ENCODE results near the gene AP3S2. TPM values are rescaled to one million over a fixed set of nuclear protein-coding genes. Genes with fewer than 3 reads are reported as not detected.

AP3S2 gene
- total and polyA plus RNA-seq, 12 donors, result 10.8 to 110 (median 60.8) TPM

- TF ChIP-seq CTCF (IDR thresholded peaks at IDR 0.05), result no peak
- TF ChIP-seq POLR2A (IDR thresholded peaks at IDR 0.05), result no peak
- no peaks in the 10 kb centered on the region for H3K27me3 ChIP-seq
- no peak overlapping the region for H3K27ac ChIP-seq
- peaks cover 0 to 31% of the 10 kb centered on the region in 2 donors for H3K36me3 ChIP-seq (replicated peaks in 1 of 2)
- H3K9me3 ChIP-seq (replicated peaks in 1 of 3), result no peaks in the 10 kb centered on the region
- no peak overlapping the region for H3K4me3 ChIP-seq
- 96 to 100% (median 98%) methylated on average over 4 to 7 of the region's 7 CpGs for WGBS, 4 donors
- H3K4me1 ChIP-seq (replicated peaks in 1 of 2), result peaks cover 0 to 29% of the 10 kb centered on the region in 2 donors
- intact Hi-C loops (cut with DNase I), result no loop called here
- peak in 1 of 7 donors; percentile 27 for DNase-seq
These were observed 59.8 kb downstream of the AP3S2 start for GRCh38 chr15:89833966-89834365.

- H3K36me3 ChIP-seq (replicated peaks in 1 of 2), result peaks cover 0 to 31% of the 10 kb centered on the region in 2 donors
- peak in 1 of 7 donors; percentile 39 for DNase-seq
- TF ChIP-seq CTCF (IDR thresholded peaks at IDR 0.05) (no peak), POLR2A (IDR thresholded peaks at IDR 0.05) (no peak)
- WGBS, 4 donors, result 90 to 95% (median 93%) methylated on average over 7 to 12 of the region's 12 CpGs
- H3K27me3 ChIP-seq, result no peaks in the 10 kb centered on the region
- peaks cover 0 to 15% of the 10 kb centered on the region in 2 donors for H3K4me1 ChIP-seq (replicated peaks in 1 of 2)
- no peaks in the 10 kb centered on the region for H3K9me3 ChIP-seq (replicated peaks in 1 of 3)
- intact Hi-C loops (cut with DNase I), result no loop called here
- no peak overlapping the region for H3K4me3 ChIP-seq
- no peak overlapping the region for H3K27ac ChIP-seq
These were observed 63.2 kb downstream of the AP3S2 start for GRCh38 chr15:89830639-89831038.

GRCh38 chr15:89829616-89830440 is 64.0 kb downstream of the AP3S2 start:
- WGBS, 4 donors, result 89 to 93% (median 92%) methylated on average over 17 of the region's 17 CpGs
- no peak for TF ChIP-seq CTCF (IDR thresholded peaks at IDR 0.05)
- TF ChIP-seq POLR2A (IDR thresholded peaks at IDR 0.05), result no peak
- intact Hi-C loops (cut with DNase I), result no loop called here

GRCh38 chr15:89829161-89829560 is 64.6 kb downstream of the AP3S2 start:
- 58 to 71% (median 65%) methylated on average over 3 to 8 of the region's 8 CpGs for WGBS, 4 donors

More at GRCh38 chr15:89829616-89830440, 64.0 kb downstream of the AP3S2 start:
- H3K4me1 ChIP-seq (replicated peaks in 1 of 2), result peaks cover 0 to 15% of the 10 kb centered on the region in 2 donors
- no peaks in the 10 kb centered on the region for H3K27me3 ChIP-seq
- H3K27ac ChIP-seq, result peak overlapping the region in 1 of 5 donors; percentile 76
- peaks cover 0 to 23% of the 10 kb centered on the region in 2 donors for H3K36me3 ChIP-seq (replicated peaks in 1 of 2)
- DNase-seq, result peak in 1 of 7 donors; percentile 41
- no peaks in the 10 kb centered on the region for H3K9me3 ChIP-seq (replicated peaks in 1 of 3)
- no peak overlapping the region for H3K4me3 ChIP-seq

More at GRCh38 chr15:89829161-89829560, 64.6 kb downstream of the AP3S2 start:
- TF ChIP-seq POLR2A (IDR thresholded peaks at IDR 0.05), result no peak
- TF ChIP-seq CTCF (IDR thresholded peaks at IDR 0.05), result no peak
- Histone ChIP-seq H3K27ac (peak overlapping the region in 1 of 5 donors; percentile 76), H3K27me3 (no peaks in the 10 kb centered on the region), H3K4me3 (no peak overlapping the region), H3K9me3 (replicated peaks in 1 of 3) (no peaks in the 10 kb centered on the region), H3K4me1 (replicated peaks in 1 of 2) (peaks cover 0 to 15% of the 10 kb centered on the region in 2 donors), H3K36me3 (replicated peaks in 1 of 2) (peaks cover 0 to 16% of the 10 kb centered on the region in 2 donors)
- DNase-seq, result no peak
- intact Hi-C loops (cut with DNase I), result no loop called here

All from adrenal gland (tissue), 12 donors.